ENCODE results near the gene PALMD. TPM values are rescaled to one million over a fixed set of nuclear protein-coding genes. Genes with fewer than 3 reads are reported as not detected.

The PALMD gene
- total and polyA plus RNA-seq, 2 of the 8 experiments (the other 6 are each of a cell fraction or from before 2014, with no cell fraction given) = not detected

GRCh38 chr1:99728494-99729235 is 82.8 kb downstream of the PALMD start (continued):
- TF ChIP-seq CTCF (IDR thresholded peaks at IDR 0.05; ENCODE audit: control extremely low read depth in 1 of 3, insufficient read depth in 1 of 3, low read depth in 1 of 3, low read length in 3 of 3) = peak; percentile 42 to 99 (median 78)
- no peak for TF ChIP-seq SIN3A (conservative IDR thresholded peaks at IDR 0.05 in 1 of 2, IDR thresholded peaks at IDR 0.05 in 1 of 2; ENCODE audit: low read depth in 1 of 2, low read length in 2 of 2)
- TF ChIP-seq SP1 (IDR thresholded peaks at IDR 0.05; ENCODE audit: low read depth, low read length) = no peak
- no peak for TF ChIP-seq CHD2 (IDR thresholded peaks at IDR 0.05; ENCODE audit: low read length)
- TF ChIP-seq SUZ12 (IDR thresholded peaks at IDR 0.05; ENCODE audit: low read length) = no peak
- no peak for TF ChIP-seq SP4 (IDR thresholded peaks at IDR 0.05; ENCODE audit: low read length)
